H9 (cell line): Measurements from ENCODE around the gene NPTX1. TPM values are rescaled to one million over a fixed set of nuclear protein-coding genes. Genes with fewer than 3 reads are reported as not detected.
A peak's percentile ranks its signal among the peaks of the same experiment; 100 is the strongest.

ENCODE experiments used
- DNase-seq: peaks from one replicate; pipeline ENCODE4 v3.0.0-alpha.2; 2017
- H2AFZ ChIP-seq: one replicate; pipeline ENCODE4 v1.6.1; 2013; ENCODE audit warnings: mild to moderate bottlenecking, low read length, control low read depth, moderate library complexity
- H2AK5ac ChIP-seq: 2 replicates; pipeline ENCODE4 v1.6.1; 2013; ENCODE audit warnings: low read length, control low read depth, mixed read lengths; ENCODE audit not compliant: insufficient read length
- H2BK120ac ChIP-seq: one replicate; pipeline ENCODE4 v1.6.1; 2013; ENCODE audit warnings: low read depth, mild to moderate bottlenecking, low read length, control low read depth, inconsistent platforms; ENCODE audit not compliant: poor library complexity, severe bottlenecking
- H2BK12ac ChIP-seq: 2 replicates; pipeline ENCODE4 v1.6.1; 2013; ENCODE audit warnings: low read length, control low read depth, mixed read lengths, low read depth; ENCODE audit not compliant: insufficient read length
- H2BK15ac ChIP-seq: 2 replicates; pipeline ENCODE4 v1.6.1; 2013; ENCODE audit warnings: low read depth, low read length, control low read depth
- H2BK20ac ChIP-seq: one replicate; pipeline ENCODE4 v1.6.1; 2013; ENCODE audit warnings: low read depth, mild to moderate bottlenecking, low read length, control low read depth, inconsistent platforms; ENCODE audit not compliant: poor library complexity, severe bottlenecking
- H2BK5ac ChIP-seq: 2 replicates; pipeline ENCODE4 v1.6.1; 2013; ENCODE audit warnings: low read length, control low read depth, mixed read lengths; ENCODE audit not compliant: insufficient read length
- H3K14ac ChIP-seq: 2 replicates; pipeline ENCODE4 v1.6.1; 2013; ENCODE audit warnings: low read length, control low read depth; ENCODE audit not compliant: insufficient read depth
- H3K18ac ChIP-seq: 2 replicates; pipeline ENCODE4 v1.6.1; 2013; ENCODE audit warnings: low read depth, mild to moderate bottlenecking, mixed read lengths, low read length, control low read depth; ENCODE audit not compliant: insufficient read length
- H3K23ac ChIP-seq: 2 replicates; pipeline ENCODE4 v1.6.1; 2013; ENCODE audit warnings: low read length, control low read depth, mixed read lengths, low read depth; ENCODE audit not compliant: insufficient read length
- H3K23me2 ChIP-seq: 2 replicates; pipeline ENCODE4 v1.6.1; 2013; ENCODE audit warnings: low read depth, mild to moderate bottlenecking, mixed read lengths, low read length, control low read depth; ENCODE audit not compliant: insufficient read length, poor library complexity, severe bottlenecking
- H3K27ac ChIP-seq: 2 replicates; pipeline ENCODE4 v1.5.1; 2013; ENCODE audit warnings: low read length, control low read depth, mixed read lengths, low read depth; ENCODE audit not compliant: insufficient read length
- H3K27me3 ChIP-seq: 2 replicates; pipeline ENCODE4 v1.6.1; 2013; ENCODE audit warnings: low read length, control low read depth, inconsistent platforms; ENCODE audit not compliant: insufficient read depth
- H3K4ac ChIP-seq: 2 replicates; pipeline ENCODE4 v1.6.1; 2013; ENCODE audit warnings: low read depth, mild to moderate bottlenecking, control low read depth, inconsistent platforms, low read length, moderate library complexity
- H3K4me1 ChIP-seq: 2 replicates; pipeline ENCODE4 v1.6.1; 2013; ENCODE audit warnings: low read length, control low read depth, inconsistent platforms; ENCODE audit not compliant: insufficient read depth
- H3K4me2 ChIP-seq: 2 replicates; pipeline ENCODE4 v1.6.1; 2013; ENCODE audit warnings: low read length, control low read depth, mixed read lengths; ENCODE audit not compliant: insufficient read length, insufficient read depth
- H3K56ac ChIP-seq: 2 replicates; pipeline ENCODE4 v1.6.1; 2013; ENCODE audit warnings: low read depth, mild to moderate bottlenecking, mixed read lengths, low read length, control low read depth; ENCODE audit not compliant: insufficient read length
- H3K79me1 ChIP-seq: 2 replicates; pipeline ENCODE4 v1.6.1; 2013; ENCODE audit warnings: low read depth, mild to moderate bottlenecking, moderate library complexity, low read length, control low read depth, inconsistent platforms; ENCODE audit not compliant: insufficient read depth, poor library complexity, severe bottlenecking
- H3K79me2 ChIP-seq: 2 replicates; pipeline ENCODE4 v1.6.1; 2013; ENCODE audit warnings: low read length, control low read depth, inconsistent platforms; ENCODE audit not compliant: insufficient read depth
- H3K9ac ChIP-seq: 2 replicates; pipeline ENCODE4 v1.6.1; 2013; ENCODE audit warnings: low read length, control low read depth, mixed read lengths; ENCODE audit not compliant: insufficient read length; ENCODE audit errors: extremely low read depth
- H3K9me3 ChIP-seq: one replicate; pipeline ENCODE4 v1.6.1; 2013; ENCODE audit warnings: low read depth, low read length, inconsistent platforms; ENCODE audit not compliant: control insufficient read depth
- H3T11ph ChIP-seq: one replicate; pipeline ENCODE4 v1.6.1; 2013; ENCODE audit warnings: mild to moderate bottlenecking, low read length, control low read depth, inconsistent platforms
- H4K20me1 ChIP-seq: one replicate; pipeline ENCODE4 v1.6.1; 2013; ENCODE audit not compliant: control insufficient read depth, insufficient read length, insufficient read depth
- H4K5ac ChIP-seq: 2 replicates; pipeline ENCODE4 v1.6.1; 2013; ENCODE audit warnings: low read depth, mild to moderate bottlenecking, mixed read lengths, low read length, control low read depth; ENCODE audit not compliant: insufficient read length
- H4K8ac ChIP-seq: replicated peaks from 2 replicates; pipeline ENCODE4 v1.6.1; 2013; ENCODE audit warnings: low read length, control low read depth, mixed read lengths, low read depth; ENCODE audit not compliant: insufficient read length
- H4K91ac ChIP-seq: 2 replicates; pipeline ENCODE4 v1.6.1; 2013; ENCODE audit warnings: low read depth, mild to moderate bottlenecking, moderate library complexity, mixed read lengths, low read length, control low read depth; ENCODE audit not compliant: insufficient read length
- H3K27ac Mint-ChIP-seq, 3 experiments: 2 replicates in 2 of 3; 3 replicates in 1 of 3; pipeline ENCODE4 v1.8.0; 2020 to 2021; ENCODE audit warnings: mixed read lengths in 3 of 3, mild to moderate bottlenecking in 1 of 3, moderate library complexity in 1 of 3
- H3K27me3 Mint-ChIP-seq: 2 replicates; pipeline ENCODE4 v1.8.0; 2021; ENCODE audit warnings: low read depth, mild to moderate bottlenecking, moderate library complexity, mixed read lengths
- H3K36me3 Mint-ChIP-seq, 3 experiments: 2 replicates in 2 of 3; 3 replicates in 1 of 3; pipeline ENCODE4 v1.8.0; 2020 to 2021; ENCODE audit warnings: low read depth in 3 of 3, mixed read lengths in 3 of 3; ENCODE audit not compliant: insufficient read depth in 1 of 3
- H3K4me1 Mint-ChIP-seq, 2 experiments: 2 replicates each; pipeline ENCODE4 v1.8.0; 2020; ENCODE audit warnings: mixed read lengths in 2 of 2
- H3K4me3 Mint-ChIP-seq, 2 experiments: 2 replicates in 1 of 2; 3 replicates in 1 of 2; pipeline ENCODE4 v1.8.0; 2020 to 2021; ENCODE audit warnings: mild to moderate bottlenecking in 2 of 2, mixed read lengths in 2 of 2, moderate library complexity in 1 of 2
- H3K9me3 Mint-ChIP-seq, 2 experiments: 2 replicates in 1 of 2; 3 replicates in 1 of 2; pipeline ENCODE4 v1.8.0; 2020; ENCODE audit warnings: mild to moderate bottlenecking in 2 of 2, mixed read lengths in 2 of 2, moderate library complexity in 1 of 2
- WGBS: extraction: QIAGEN DNeasy Blood & Tissue Kit; methylation state at CpG from one replicate; pipeline ENCODE4 v1.1.7; 2013; ENCODE audit warnings: missing lambda C conversion rate, low lambda C conversion rate, mixed read lengths; ENCODE audit not compliant: insufficient read length; ENCODE audit errors: extremely low coverage; 5-methylcytosine and 5-hydroxymethylcytosine counted together
- total RNA-seq: library from RNA; stranded (reverse); gene quantifications from 2 replicates; pipeline ENCODE4 v1.2.1, GENCODE V29; 2021
- TF ChIP-seq, protein P1 (sequence below): fragments of 200-600 bp; sonication (generic); conservative IDR thresholded peaks from 3 replicates; pipeline ENCODE4 v1.8.0; 2021; ENCODE audit warnings: antibody characterized with exemption, mild to moderate bottlenecking

Gene NPTX1
- total RNA-seq, 1 experiment from 2014 or later, result 20.5 TPM

DNA sequence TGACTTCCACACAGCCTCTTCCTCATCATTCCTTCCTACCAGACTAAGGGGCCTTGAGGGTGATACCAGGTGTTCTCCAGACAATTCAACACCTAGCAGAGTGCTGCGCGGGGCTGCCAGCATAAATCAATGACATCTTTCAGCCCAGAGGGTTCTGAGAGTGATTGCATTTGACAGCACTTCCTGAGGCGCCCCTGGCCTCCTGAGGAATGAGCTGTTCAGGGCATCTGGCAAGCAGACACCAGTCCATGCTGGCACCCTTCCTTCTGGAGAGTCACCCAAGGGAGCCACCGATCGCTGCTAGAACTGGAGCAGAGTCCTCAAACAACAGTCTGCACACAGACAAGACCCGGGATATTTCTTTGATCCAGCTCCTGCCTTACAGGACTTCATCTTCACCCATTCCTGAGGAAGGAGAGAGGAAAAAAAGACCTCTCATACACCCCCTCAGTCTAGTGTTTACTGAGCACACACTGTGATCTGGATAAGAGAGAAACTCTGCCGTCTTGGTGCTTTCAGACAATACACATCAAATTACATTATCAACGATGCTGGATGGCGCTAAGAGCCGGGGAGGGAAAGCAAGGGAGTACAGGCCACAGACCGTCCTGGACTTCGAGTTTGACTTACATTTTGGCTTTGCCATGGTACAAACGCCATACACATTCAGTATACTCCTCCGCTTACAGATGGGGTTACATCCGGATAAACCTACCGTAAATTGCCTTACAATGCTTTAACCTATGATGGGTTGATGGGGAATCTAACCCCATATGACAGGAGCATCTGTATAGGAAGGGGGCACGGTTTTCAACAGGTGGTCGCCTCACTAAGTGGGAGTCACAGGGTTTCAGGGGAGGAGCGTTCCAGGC, 23.0 kb downstream of the NPTX1 start:
- H4K20me1 ChIP-seq, result no peaks in the 10 kb centered on the region
- no peak overlapping the region for H3K56ac ChIP-seq
- H3T11ph ChIP-seq, result no peak overlapping the region
- no peak overlapping the region for H2BK5ac ChIP-seq
- peaks cover 2% of the 10 kb centered on the region; the same call in 1 of the 2 replicates for H3K4me1 ChIP-seq
- H3K9me3 ChIP-seq, result no peaks in the 10 kb centered on the region
- H3K18ac ChIP-seq, result no peak overlapping the region
- H3K14ac ChIP-seq, result no peak overlapping the region
- Mint-ChIP-seq H3K4me3 (peak overlapping the region; percentile 90 to 93), H3K36me3 (peaks cover 0 to 2% (median 0%) of the 10 kb centered on the region in 3 experiments; a peak in 1 of 7 replicates), H3K9me3 (no peaks in the 10 kb centered on the region), H3K27me3 (peaks cover 63% of the 10 kb centered on the region), H3K4me1 (peaks cover 13 to 24% of the 10 kb centered on the region in 2 experiments), H3K27ac (peak overlapping the region in 1 of 3 experiments; percentile 53; a peak in 1 of 7 replicates)
- H3K79me2 ChIP-seq, result no peaks in the 10 kb centered on the region
- no CpG with 5 or more reads among the region's 19 CpGs for WGBS
- no peak overlapping the region for H2BK20ac ChIP-seq
- no peak overlapping the region for H2BK120ac ChIP-seq
- H3K9ac ChIP-seq, result no peak overlapping the region
- no peak overlapping the region for H2BK15ac ChIP-seq
- H3K4me2 ChIP-seq, result peak overlapping the region; percentile 56
- H2AFZ ChIP-seq, result no peak overlapping the region
- no peak overlapping the region for H2AK5ac ChIP-seq
- no peak overlapping the region; the same call in 1 of the 2 replicates for H3K4ac ChIP-seq
- H3K27me3 ChIP-seq, result no peaks in the 10 kb centered on the region
- H4K91ac ChIP-seq, result no peak overlapping the region
- H3K27ac ChIP-seq, result no peak overlapping the region
- TF ChIP-seq, protein P1, sequence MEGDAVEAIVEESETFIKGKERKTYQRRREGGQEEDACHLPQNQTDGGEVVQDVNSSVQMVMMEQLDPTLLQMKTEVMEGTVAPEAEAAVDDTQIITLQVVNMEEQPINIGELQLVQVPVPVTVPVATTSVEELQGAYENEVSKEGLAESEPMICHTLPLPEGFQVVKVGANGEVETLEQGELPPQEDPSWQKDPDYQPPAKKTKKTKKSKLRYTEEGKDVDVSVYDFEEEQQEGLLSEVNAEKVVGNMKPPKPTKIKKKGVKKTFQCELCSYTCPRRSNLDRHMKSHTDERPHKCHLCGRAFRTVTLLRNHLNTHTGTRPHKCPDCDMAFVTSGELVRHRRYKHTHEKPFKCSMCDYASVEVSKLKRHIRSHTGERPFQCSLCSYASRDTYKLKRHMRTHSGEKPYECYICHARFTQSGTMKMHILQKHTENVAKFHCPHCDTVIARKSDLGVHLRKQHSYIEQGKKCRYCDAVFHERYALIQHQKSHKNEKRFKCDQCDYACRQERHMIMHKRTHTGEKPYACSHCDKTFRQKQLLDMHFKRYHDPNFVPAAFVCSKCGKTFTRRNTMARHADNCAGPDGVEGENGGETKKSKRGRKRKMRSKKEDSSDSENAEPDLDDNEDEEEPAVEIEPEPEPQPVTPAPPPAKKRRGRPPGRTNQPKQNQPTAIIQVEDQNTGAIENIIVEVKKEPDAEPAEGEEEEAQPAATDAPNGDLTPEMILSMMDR, result no peak
- H3K23me2 ChIP-seq, result peaks cover 10% of the 10 kb centered on the region
- H4K8ac ChIP-seq, result no peak overlapping the region
- H4K5ac ChIP-seq, result no peak overlapping the region
- no peaks in the 10 kb centered on the region for H3K79me1 ChIP-seq
- no peak overlapping the region for H2BK12ac ChIP-seq
- DNase-seq, result no peak
- H3K23ac ChIP-seq, result no peak overlapping the region
